Measurements from ENCODE around the gene THTPA. TPM values are rescaled to one million over a fixed set of nuclear protein-coding genes. Genes with fewer than 3 reads are reported as not detected.
A peak's percentile ranks its signal among the peaks of the same experiment; 100 is the strongest.

Gene THTPA
- total RNA-seq, 2 donors from 2014 or later = 22.5 to 45.4 TPM

- 32% methylated on average over 2 of the region's 2 CpGs for WGBS
- no peak overlapping the region for H3K4me3 ChIP-seq
- no peaks in the 10 kb centered on the region for H3K36me3 ChIP-seq
- DNase-seq (ENCODE audit: low spot score) = no peak
- no peaks in the 10 kb centered on the region for H3K9me3 ChIP-seq
- H3K27me3 ChIP-seq (replicated peaks; ENCODE audit: insufficient read depth) = no peaks in the 10 kb centered on the region
- TF ChIP-seq POLR2A (IDR thresholded peaks at IDR 0.05) (no peak), POLR2AphosphoS5 (IDR thresholded peaks at IDR 0.05) (no peak), CTCF (IDR thresholded peaks at IDR 0.05) (no peak)
- intact Hi-C loops (cut with DNase I) = no loop called here
- H3K4me1 ChIP-seq (replicated peaks) = peaks cover 6% of the 10 kb centered on the region
- no peak overlapping the region for H3K27ac ChIP-seq
These were observed 1.4 kb downstream of the THTPA start for GRCh38 chr14:23557521-23557920.

DNA sequence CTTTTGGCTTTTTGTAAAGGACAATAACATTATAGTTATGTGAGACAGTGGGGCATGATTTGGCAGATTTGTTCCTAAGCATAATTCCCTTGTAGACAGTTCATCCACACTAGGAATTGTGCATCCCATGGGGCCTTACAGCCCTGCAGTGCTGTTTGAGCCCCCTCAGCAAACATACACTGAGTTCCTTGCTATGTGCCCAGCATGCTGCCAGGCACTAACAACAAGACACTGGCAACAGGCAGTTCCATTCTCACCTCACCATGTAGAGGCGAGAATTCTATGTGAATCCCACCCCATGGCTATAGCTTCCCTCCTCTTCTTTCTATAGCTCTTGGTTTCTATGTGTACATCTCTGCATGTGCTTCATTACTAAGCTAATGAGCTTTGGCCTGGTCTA lies 1.9 kb downstream of the THTPA start:
- no peak for DNase-seq (ENCODE audit: low spot score)
- H3K36me3 ChIP-seq = no peaks in the 10 kb centered on the region
- TF ChIP-seq POLR2AphosphoS5 (IDR thresholded peaks at IDR 0.05) = no peak
- no peak for TF ChIP-seq POLR2A (IDR thresholded peaks at IDR 0.05)
- H3K27ac ChIP-seq = no peak overlapping the region
- H3K9me3 ChIP-seq = no peaks in the 10 kb centered on the region
- intact Hi-C loops (cut with DNase I) = no loop called here
- 90% methylated on average over 1 of the region's 1 CpG for WGBS
- peaks cover 6% of the 10 kb centered on the region for H3K4me1 ChIP-seq (replicated peaks)
- no peak overlapping the region for H3K4me3 ChIP-seq
- no peaks in the 10 kb centered on the region for H3K27me3 ChIP-seq (replicated peaks; ENCODE audit: insufficient read depth)

DNA sequence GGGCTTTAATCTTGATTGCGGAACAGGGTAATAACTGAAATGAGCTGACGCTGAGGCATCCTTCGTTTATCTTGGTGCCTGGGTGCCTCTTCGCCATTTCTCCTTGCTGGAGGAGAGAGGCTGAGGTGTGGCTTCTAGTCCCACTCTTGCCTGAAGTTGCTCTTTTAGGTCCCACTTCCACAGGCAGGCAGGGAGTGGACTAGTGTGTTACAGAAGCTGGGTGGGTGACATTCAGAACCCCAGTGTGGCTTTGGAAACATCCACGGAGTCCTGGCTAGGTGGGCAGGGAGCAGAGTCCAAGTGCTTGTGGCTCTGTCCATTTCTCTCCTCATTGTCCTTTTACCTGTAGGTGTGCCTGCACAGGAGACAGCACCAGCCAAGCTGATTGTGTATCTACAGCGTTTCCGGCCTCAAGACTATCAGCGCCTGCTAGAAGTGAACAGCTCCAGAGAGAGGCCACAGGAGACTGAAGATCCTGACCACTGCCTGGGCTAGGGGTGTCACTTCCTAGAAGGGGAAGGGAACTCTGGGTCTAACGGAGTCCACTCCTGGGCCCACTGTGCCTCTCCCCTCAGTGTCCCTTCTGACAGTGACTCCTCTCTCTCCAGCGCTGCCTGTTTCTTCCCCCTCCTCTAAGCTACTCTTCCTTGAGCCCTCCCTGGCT lies 2.4 kb downstream of the THTPA start:
- 82% methylated on average over 10 of the region's 10 CpGs for WGBS
- H3K27me3 ChIP-seq (replicated peaks; ENCODE audit: insufficient read depth) = no peaks in the 10 kb centered on the region
- peaks cover 6% of the 10 kb centered on the region for H3K4me1 ChIP-seq (replicated peaks)
- TF ChIP-seq POLR2A (IDR thresholded peaks at IDR 0.05) (no peak), CTCF (IDR thresholded peaks at IDR 0.05) (no peak), POLR2AphosphoS5 (IDR thresholded peaks at IDR 0.05) (no peak)
- no peaks in the 10 kb centered on the region for H3K36me3 ChIP-seq
- H3K27ac ChIP-seq = no peak overlapping the region
- DNase-seq (ENCODE audit: low spot score) = no peak
- H3K9me3 ChIP-seq = no peaks in the 10 kb centered on the region
- H3K4me3 ChIP-seq = no peak overlapping the region
- intact Hi-C loops (cut with DNase I) = no loop called here

DNA sequence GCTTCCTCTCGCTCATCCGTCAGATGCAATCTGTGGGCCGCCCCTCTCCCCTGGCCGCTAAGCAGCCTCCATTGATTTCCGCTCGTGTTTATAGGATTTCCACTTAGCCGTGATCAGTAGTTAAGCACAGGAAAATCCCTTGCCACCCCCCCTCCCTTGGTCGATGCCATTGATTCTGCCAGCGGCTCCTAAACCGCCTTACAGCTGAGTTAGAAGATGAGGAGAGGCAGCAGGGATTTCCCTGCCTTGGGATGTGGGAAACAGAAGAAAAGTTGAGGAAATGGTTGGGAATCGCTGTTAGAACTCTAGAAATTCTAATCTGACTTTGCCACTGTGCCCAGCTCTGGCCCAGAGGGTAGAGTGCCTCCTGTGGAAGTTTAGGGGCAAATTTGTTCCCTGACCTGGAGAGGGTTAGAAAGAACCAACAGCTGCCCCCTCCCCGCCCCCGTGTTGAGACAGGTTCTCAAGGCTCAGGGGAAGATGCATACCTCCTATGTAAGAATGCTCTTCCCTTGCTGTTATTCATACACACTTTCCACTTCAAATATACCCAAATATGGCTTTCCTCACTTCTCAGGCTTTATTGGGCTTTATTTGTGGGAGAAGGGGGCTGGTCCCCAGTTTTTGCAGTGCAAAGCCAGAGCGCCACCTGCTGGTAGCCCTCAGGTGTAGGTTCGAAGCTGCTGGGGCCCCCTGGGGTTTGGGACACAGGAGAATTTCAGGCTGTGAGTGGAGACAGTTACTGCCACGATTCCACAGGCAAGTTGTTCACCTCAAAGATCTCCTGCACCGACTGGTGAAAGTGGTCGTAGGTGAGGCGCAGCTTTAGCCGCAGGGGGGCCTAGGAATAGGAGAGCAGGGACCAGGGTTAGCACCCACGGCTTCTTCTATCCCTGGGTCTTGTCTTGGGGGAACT lies 3.2 kb downstream of the THTPA start:
- no peaks in the 10 kb centered on the region for H3K36me3 ChIP-seq
- WGBS = 66% methylated on average over 21 of the region's 21 CpGs
- no peaks in the 10 kb centered on the region for H3K27me3 ChIP-seq (replicated peaks; ENCODE audit: insufficient read depth)
- no peak overlapping the region for H3K4me3 ChIP-seq
- H3K4me1 ChIP-seq (replicated peaks) = peaks cover 6% of the 10 kb centered on the region
- TF ChIP-seq POLR2A (IDR thresholded peaks at IDR 0.05) (no peak), CTCF (IDR thresholded peaks at IDR 0.05) (peak; percentile 53 to 69 (median 63)), POLR2AphosphoS5 (IDR thresholded peaks at IDR 0.05) (no peak)
- H3K27ac ChIP-seq = no peak overlapping the region
- intact Hi-C loops (cut with DNase I) = no loop called here
- H3K9me3 ChIP-seq = no peaks in the 10 kb centered on the region
- DNase-seq (ENCODE audit: low spot score) = no peak

- Histone ChIP-seq H3K4me3 (no peak overlapping the region), H3K36me3 (no peaks in the 10 kb centered on the region), H3K27me3 (replicated peaks; ENCODE audit: insufficient read depth) (no peaks in the 10 kb centered on the region), H3K4me1 (replicated peaks) (peaks cover 6% of the 10 kb centered on the region), H3K9me3 (no peaks in the 10 kb centered on the region), H3K27ac (no peak overlapping the region)
- no peak for DNase-seq (ENCODE audit: low spot score)
- intact Hi-C loops (cut with DNase I) = loop anchor here (5.0 to 10.0 kb wide), 2 partner anchors 83 to 235 kb away; partner anchors contain the start of gene PABPN1
- TF ChIP-seq POLR2AphosphoS5 (IDR thresholded peaks at IDR 0.05) = no peak
- TF ChIP-seq POLR2A (IDR thresholded peaks at IDR 0.05) = no peak
- no peak for TF ChIP-seq CTCF (IDR thresholded peaks at IDR 0.05)
- WGBS = 76% methylated on average over 3 of the region's 3 CpGs
These were observed 4.0 kb downstream of the THTPA start for GRCh38 chr14:23559926-23560520.
